Breast epithelium (tissue), 4 donors: ENCODE results near the gene TPRN. TPM values are rescaled to one million over a fixed set of nuclear protein-coding genes. Genes with fewer than 3 reads are reported as not detected.

Source experiments
- DNase-seq, 2 donors: peaks; one replicate each; pipeline ENCODE4 v3.0.0-alpha.2; 2019; ENCODE audit warnings: low spot score in 2 of 2
- H3K27ac ChIP-seq, 2 donors: fragments of 200-600 bp; sonication (generic) in 1 of 2; one replicate each; pipeline ENCODE4 v1.5.1; 2016 to 2019; ENCODE audit warnings: mild to moderate bottlenecking in 1 of 2
- H3K27me3 ChIP-seq, 2 donors: fragments of 200-600 bp; sonication (generic) in 1 of 2; one replicate each; pipeline versions ENCODE4 v1.5.1 to v1.6.0; 2017 to 2019; ENCODE audit warnings: control low read depth in 1 of 2, mild to moderate bottlenecking in 1 of 2
- H3K36me3 ChIP-seq: fragments of 200-600 bp; one replicate; pipeline ENCODE4 v1.5.1; 2019
- H3K4me1 ChIP-seq, 2 donors: fragments of 200-600 bp; sonication (generic); one replicate each; pipeline ENCODE4 v1.5.1; 2016 to 2019; ENCODE audit warnings: control low read depth in 1 of 2
- H3K4me3 ChIP-seq, 3 donors: fragments of 200-600 bp; sonication (generic); 1 replicate in 2 of 3; 2 replicates in 1 of 3; pipeline ENCODE4 v1.5.1; 2016 to 2019; ENCODE audit warnings: mild to moderate bottlenecking in 3 of 3, moderate library complexity in 2 of 3
- H3K9me3 ChIP-seq, 2 donors: fragments of 200-600 bp; sonication (generic) in 1 of 2; one replicate each; pipeline ENCODE4 v1.5.1; 2016 to 2019; ENCODE audit warnings: control low read depth in 1 of 2
- POLR2A ChIP-seq: fragments of 450-650 bp; IDR thresholded peaks from one replicate; pipeline ENCODE4 v1.6.1; 2016; ENCODE audit warnings: antibody characterized with exemption, mild to moderate bottlenecking, moderate library complexity
- POLR2AphosphoS5 ChIP-seq, 3 donors: sonication (generic); formaldehyde crosslinking; IDR thresholded peaks; one replicate each; pipeline ENCODE4 v1.6.1; 2017; ENCODE audit warnings: antibody characterized with exemption in 3 of 3
- intact Hi-C: fragments of 100-400 bp; cut with DNase I; formaldehyde crosslinking; loops from one replicate; pipeline ENCODE4 v1.15.1; 2023; ENCODE audit warnings: low total_unique reads
- total RNA-seq, 3 donors: library from RNA; depleted of rRNA; stranded (reverse); fragments of >200 nt; gene quantifications; one replicate each; pipeline ENCODE4 v1.1.0, GENCODE V29; 2016
- TF ChIP-seq, protein P1 (sequence below), 3 donors: fragments of 450-650 bp; IDR thresholded peaks; one replicate each; pipeline ENCODE4 v1.5.1; 2016 to 2017; ENCODE audit warnings: antibody characterized with exemption in 3 of 3, mild to moderate bottlenecking in 3 of 3, moderate library complexity in 3 of 3

The TPRN gene
- total RNA-seq, 3 donors from 2014 or later: 4.0 to 9.2 (median 8.5) TPM

DNA sequence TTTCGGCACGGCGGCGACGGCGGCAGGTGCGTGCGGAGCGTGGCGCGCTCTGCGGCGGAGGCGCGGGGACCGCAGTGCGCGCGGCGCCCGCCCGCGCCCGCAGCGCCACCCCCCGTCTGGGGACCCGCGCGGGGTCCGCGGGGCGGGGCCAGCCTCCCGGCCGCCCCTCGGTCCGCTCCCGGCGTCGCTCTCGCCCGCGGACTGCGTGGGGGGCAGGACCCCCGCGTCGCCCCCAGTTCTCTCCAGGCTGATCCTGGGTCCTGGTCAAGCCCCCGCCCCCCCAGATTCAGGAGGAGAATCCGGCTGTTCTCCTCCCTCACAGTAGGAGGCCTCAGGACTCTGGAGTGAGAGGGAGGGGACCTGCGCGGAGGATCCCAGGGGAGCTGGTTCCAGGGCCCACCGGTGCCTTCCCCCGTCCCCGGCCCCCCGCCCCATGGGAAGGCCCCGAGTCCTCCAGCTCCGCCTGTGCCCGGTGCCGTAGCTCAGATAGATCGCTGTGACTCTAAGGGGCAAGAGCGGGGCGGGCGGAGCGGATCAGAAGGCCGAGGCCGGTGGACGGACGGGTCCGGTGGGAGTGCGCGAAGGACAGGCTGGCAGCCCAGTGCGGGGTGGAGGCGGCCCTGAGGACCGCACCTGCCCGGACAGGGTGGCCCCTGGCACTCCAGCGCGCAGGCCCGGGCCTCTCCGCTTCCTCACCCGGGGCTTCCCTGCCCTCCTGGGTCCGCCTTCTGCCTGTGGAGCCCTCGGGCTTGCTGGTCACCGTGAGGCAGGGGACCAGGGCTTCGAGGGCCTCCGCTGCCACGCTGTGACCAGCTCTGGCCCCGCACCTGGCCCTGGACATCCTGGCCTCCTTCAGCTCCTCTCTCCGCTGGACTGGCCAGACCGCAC, 21.9 kb upstream of the TPRN start, which contains the start of gene RNF208:
Gene RNF208, minus strand, starts transcription at position 51 of the 888 bp plus-strand sequence. CDS start 1,028 bp downstream, outside the sequence.
- intact Hi-C loops: no loop called here
- H3K4me3 ChIP-seq: peak within 1 kb of the TSS; percentile 70 to 85 (median 77)
- no peaks in the 10 kb centered on the region for H3K27me3 ChIP-seq
- no peaks in the 10 kb centered on the region for H3K9me3 ChIP-seq
- H3K36me3 ChIP-seq: no peaks in the 10 kb centered on the region
- H3K27ac ChIP-seq: peak within 1 kb of the TSS; percentile 92 to 97
- no peak for TF ChIP-seq POLR2AphosphoS5 (IDR thresholded peaks at IDR 0.05)
- TF ChIP-seq, protein P1, sequence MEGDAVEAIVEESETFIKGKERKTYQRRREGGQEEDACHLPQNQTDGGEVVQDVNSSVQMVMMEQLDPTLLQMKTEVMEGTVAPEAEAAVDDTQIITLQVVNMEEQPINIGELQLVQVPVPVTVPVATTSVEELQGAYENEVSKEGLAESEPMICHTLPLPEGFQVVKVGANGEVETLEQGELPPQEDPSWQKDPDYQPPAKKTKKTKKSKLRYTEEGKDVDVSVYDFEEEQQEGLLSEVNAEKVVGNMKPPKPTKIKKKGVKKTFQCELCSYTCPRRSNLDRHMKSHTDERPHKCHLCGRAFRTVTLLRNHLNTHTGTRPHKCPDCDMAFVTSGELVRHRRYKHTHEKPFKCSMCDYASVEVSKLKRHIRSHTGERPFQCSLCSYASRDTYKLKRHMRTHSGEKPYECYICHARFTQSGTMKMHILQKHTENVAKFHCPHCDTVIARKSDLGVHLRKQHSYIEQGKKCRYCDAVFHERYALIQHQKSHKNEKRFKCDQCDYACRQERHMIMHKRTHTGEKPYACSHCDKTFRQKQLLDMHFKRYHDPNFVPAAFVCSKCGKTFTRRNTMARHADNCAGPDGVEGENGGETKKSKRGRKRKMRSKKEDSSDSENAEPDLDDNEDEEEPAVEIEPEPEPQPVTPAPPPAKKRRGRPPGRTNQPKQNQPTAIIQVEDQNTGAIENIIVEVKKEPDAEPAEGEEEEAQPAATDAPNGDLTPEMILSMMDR (IDR thresholded peaks at IDR 0.05): no peak
- TF ChIP-seq POLR2A: no peak
- H3K4me1 ChIP-seq: peaks cover 7 to 24% of the 10 kb centered on the region in 2 donors
- DNase-seq: no peak

DNA sequence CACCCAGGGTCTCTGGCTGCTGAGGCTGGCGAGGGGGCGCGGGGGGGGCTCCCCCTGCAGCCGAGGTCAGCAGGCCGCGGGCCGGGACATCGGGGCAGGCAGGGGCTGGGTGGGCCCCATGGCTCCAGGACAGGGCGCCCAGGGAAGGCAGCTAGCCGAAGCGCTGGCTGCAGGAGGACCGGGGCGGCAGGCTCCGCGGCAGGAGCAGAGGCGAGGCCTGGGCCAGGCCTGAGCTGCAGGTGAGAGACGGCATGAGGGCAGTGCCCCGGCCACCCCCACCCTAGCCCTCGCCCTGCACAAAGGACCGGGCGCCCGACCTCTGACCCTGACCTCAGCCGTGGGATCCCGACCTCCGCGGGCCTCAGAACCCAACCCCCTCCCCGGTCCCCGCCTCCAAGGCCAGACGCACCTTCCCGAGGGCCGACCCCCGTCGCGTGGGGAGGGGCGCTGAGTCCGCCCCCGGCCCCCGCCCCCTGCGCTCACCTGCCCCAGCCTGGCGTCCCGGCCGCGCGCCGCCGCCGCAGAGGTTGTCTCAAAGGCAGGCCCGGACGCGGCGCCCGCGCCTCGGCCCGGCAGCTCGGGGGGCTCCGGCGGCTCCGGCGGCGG, 21.1 kb upstream of the TPRN start:
- intact Hi-C loops: no loop called here
- Histone ChIP-seq H3K27ac (peak overlapping the region in 1 of 2 donors; percentile 54), H3K36me3 (no peaks in the 10 kb centered on the region), H3K9me3 (no peaks in the 10 kb centered on the region), H3K27me3 (no peaks in the 10 kb centered on the region), H3K4me3 (peak overlapping the region; percentile 35 to 85 (median 77)), H3K4me1 (peaks cover 7 to 27% of the 10 kb centered on the region in 2 donors)
- TF ChIP-seq, protein P1 (IDR thresholded peaks at IDR 0.05): no peak
- TF ChIP-seq POLR2AphosphoS5 (IDR thresholded peaks at IDR 0.05) (no peak), POLR2A (no peak)
- no peak for DNase-seq

DNA sequence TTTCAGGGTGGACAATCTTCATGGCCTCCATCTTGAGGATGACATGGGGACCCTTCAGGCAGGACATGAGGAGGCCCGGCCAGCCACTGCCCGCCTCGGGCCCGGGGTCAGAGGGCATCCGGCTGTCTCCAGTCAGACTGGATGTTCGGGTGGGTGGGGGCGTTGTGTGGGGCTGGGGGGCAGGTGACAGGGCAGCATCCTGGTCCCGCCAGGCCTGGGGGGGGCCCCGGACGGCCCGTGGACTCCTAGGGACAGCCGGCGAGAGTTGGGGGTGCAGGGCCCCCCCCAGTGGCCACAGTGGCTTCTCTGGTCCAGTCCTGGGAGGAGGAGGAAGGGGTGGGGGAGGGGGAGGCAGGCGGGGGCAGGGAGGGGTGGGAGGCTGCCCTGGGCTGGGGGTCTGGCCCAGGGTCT, 20.6 kb upstream of the TPRN start:
- Histone ChIP-seq H3K27me3 (no peaks in the 10 kb centered on the region), H3K27ac (no peak overlapping the region), H3K4me1 (peaks cover 7 to 25% of the 10 kb centered on the region in 2 donors), H3K9me3 (no peaks in the 10 kb centered on the region), H3K4me3 (peak overlapping the region; percentile 35 to 85 (median 77)), H3K36me3 (no peaks in the 10 kb centered on the region)
- no peak for DNase-seq
- TF ChIP-seq POLR2A (no peak), POLR2AphosphoS5 (IDR thresholded peaks at IDR 0.05) (no peak)
- TF ChIP-seq, protein P1 (IDR thresholded peaks at IDR 0.05): no peak
- intact Hi-C loops: no loop called here

DNA sequence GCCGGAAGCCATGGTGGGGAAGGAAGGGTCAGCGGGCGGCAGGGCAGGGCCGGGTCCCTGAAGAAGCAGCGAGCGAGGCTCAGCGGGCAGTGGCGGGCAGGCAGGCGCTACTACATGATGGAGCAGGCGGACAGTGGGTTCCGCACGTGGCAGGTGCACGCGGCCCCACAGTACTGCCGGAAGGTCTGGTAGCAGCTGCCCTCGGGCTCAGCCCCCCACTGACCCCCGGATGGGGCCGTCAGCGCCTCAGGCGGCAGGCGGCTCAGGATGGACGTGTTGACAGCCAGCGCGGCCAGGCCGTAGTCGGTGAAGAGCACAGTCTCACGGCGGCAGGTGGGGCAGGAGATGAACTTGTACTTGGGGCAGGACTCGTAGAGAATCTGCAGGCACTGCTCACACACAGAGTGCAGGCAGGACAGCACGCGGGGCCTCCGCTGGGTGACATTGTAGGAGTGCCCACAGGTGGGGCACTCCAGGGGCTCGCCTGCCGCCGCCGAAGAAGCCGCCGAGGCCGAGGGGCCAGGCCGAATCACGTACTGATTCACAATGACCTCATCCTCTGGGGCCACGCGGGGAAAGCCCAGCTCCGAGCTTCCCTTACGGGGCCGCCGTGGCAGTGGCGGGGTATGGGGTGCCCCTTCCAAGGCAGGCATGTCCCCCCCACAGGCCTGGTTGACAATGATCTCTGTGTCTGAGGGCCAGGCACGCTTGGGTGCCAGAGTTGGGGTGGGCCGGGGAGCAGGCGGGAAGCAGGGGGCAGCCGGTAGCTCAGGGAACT, 20.0 kb upstream of the TPRN start:
- H3K4me1 ChIP-seq: peaks cover 7 to 25% of the 10 kb centered on the region in 2 donors
- no peaks in the 10 kb centered on the region for H3K27me3 ChIP-seq
- no peaks in the 10 kb centered on the region for H3K36me3 ChIP-seq
- H3K4me3 ChIP-seq: no peak overlapping the region
- intact Hi-C loops: no loop called here
- DNase-seq: no peak
- no peak overlapping the region for H3K27ac ChIP-seq
- H3K9me3 ChIP-seq: no peaks in the 10 kb centered on the region
- TF ChIP-seq, protein P1 (IDR thresholded peaks at IDR 0.05): no peak
- no peak for TF ChIP-seq POLR2AphosphoS5 (IDR thresholded peaks at IDR 0.05)
- no peak for TF ChIP-seq POLR2A
